Measurements from ENCODE around the gene EXOC6B. TPM values are rescaled to one million over a fixed set of nuclear protein-coding genes. Genes with fewer than 3 reads are reported as not detected.

Gene EXOC6B
- total RNA-seq, 4 donors from 2014 or later, result 15.7 to 58.4 (median 37.9) TPM

GRCh38 chr2:72181616-72182015 lies 644.2 kb downstream of the EXOC6B start:
- no peaks in the 10 kb centered on the region for H3K9me3 ChIP-seq
- no peaks in the 10 kb centered on the region for H3K27me3 ChIP-seq
- in situ Hi-C loops (cut with MboI; ENCODE audit: low pct_ligation_motif_present in 1 of 4, low pct_unique_long_range_greater_than_20kb in 1 of 4, low sequenced_read_pairs in 3 of 4) (no loop called here), intact Hi-C loops (cut with DNase I; ENCODE audit: low total_unique reads) (no loop called here)
- H3K4me3 ChIP-seq, result no peak overlapping the region
- H3K4me1 ChIP-seq, result peaks cover 5 to 37% (median 9%) of the 10 kb centered on the region in 4 donors
- peak overlapping the region in 2 of 4 donors; percentile 76 to 82 for H3K27ac ChIP-seq
- WGBS, 2 donors (ENCODE audit: low coverage in 1 of 2), result 94 to 100% methylated on average over 1 to 2 of the region's 2 CpGs
- no peak for DNase-seq
- peaks cover 0 to 8% (median 4%) of the 10 kb centered on the region in 4 donors for H3K36me3 ChIP-seq
- no peak for TF ChIP-seq EP300 (IDR thresholded peaks at IDR 0.05; ENCODE audit: low read depth)
- TF ChIP-seq CTCF (IDR thresholded peaks at IDR 0.05), result no peak
- no peak for TF ChIP-seq POLR2AphosphoS5 (IDR thresholded peaks at IDR 0.05)
- TF ChIP-seq POLR2A (IDR thresholded peaks at IDR 0.05), result no peak

GRCh38 chr2:72180351-72180750 lies 645.5 kb downstream of the EXOC6B start:
- Histone ChIP-seq H3K4me1 (peaks cover 5 to 35% (median 8%) of the 10 kb centered on the region in 4 donors), H3K36me3 (peaks cover 0 to 8% (median 4%) of the 10 kb centered on the region in 4 donors), H3K4me3 (no peak overlapping the region), H3K27me3 (no peaks in the 10 kb centered on the region), H3K9me3 (no peaks in the 10 kb centered on the region), H3K27ac (no peak overlapping the region)
- in situ Hi-C loops (cut with MboI; ENCODE audit: low pct_ligation_motif_present in 1 of 4, low pct_unique_long_range_greater_than_20kb in 1 of 4, low sequenced_read_pairs in 3 of 4), result no loop called here
- TF ChIP-seq CTCF (IDR thresholded peaks at IDR 0.05), result no peak
- TF ChIP-seq EP300 (IDR thresholded peaks at IDR 0.05; ENCODE audit: low read depth), result no peak
- no peak for TF ChIP-seq POLR2AphosphoS5 (IDR thresholded peaks at IDR 0.05)
- WGBS, 2 donors (ENCODE audit: low coverage in 1 of 2), result 85% methylated on average over 1 of the region's 1 CpG; no CpG with 5 or more reads in 1 of the 2 donors
- DNase-seq, result no peak
- intact Hi-C loops (cut with DNase I; ENCODE audit: low total_unique reads), result no loop called here

GRCh38 chr2:72178551-72178950 lies 647.3 kb downstream of the EXOC6B start:
- no peak overlapping the region for H3K4me3 ChIP-seq
- intact Hi-C loops (cut with DNase I; ENCODE audit: low total_unique reads) (no loop called here), in situ Hi-C loops (cut with MboI; ENCODE audit: low pct_ligation_motif_present in 1 of 4, low pct_unique_long_range_greater_than_20kb in 1 of 4, low sequenced_read_pairs in 3 of 4) (no loop called here)
- DNase-seq, result no peak
- no peak overlapping the region for H3K27ac ChIP-seq
- TF ChIP-seq EP300 (IDR thresholded peaks at IDR 0.05; ENCODE audit: low read depth) (no peak), CTCF (IDR thresholded peaks at IDR 0.05) (no peak), POLR2AphosphoS5 (IDR thresholded peaks at IDR 0.05) (no peak), POLR2A (IDR thresholded peaks at IDR 0.05) (no peak)
- H3K36me3 ChIP-seq, result peaks cover 0 to 8% (median 4%) of the 10 kb centered on the region in 4 donors
- H3K27me3 ChIP-seq, result no peaks in the 10 kb centered on the region
- peaks cover 0 to 20% (median 6%) of the 10 kb centered on the region in 4 donors for H3K4me1 ChIP-seq
- H3K9me3 ChIP-seq, result no peaks in the 10 kb centered on the region
- 89 to 92% methylated on average over 2 of the region's 2 CpGs for WGBS, 2 donors (ENCODE audit: low coverage in 1 of 2)

- H3K4me3 ChIP-seq, result no peak overlapping the region
- WGBS, 2 donors (ENCODE audit: low coverage in 1 of 2), result 40 to 86% methylated on average over 1 of the region's 1 CpG
- no peaks in the 10 kb centered on the region for H3K9me3 ChIP-seq
- TF ChIP-seq POLR2AphosphoS5 (IDR thresholded peaks at IDR 0.05) (no peak), EP300 (IDR thresholded peaks at IDR 0.05; ENCODE audit: low read depth) (no peak), CTCF (IDR thresholded peaks at IDR 0.05) (no peak), POLR2A (IDR thresholded peaks at IDR 0.05) (no peak)
- in situ Hi-C loops (cut with MboI; ENCODE audit: low pct_ligation_motif_present in 1 of 4, low pct_unique_long_range_greater_than_20kb in 1 of 4, low sequenced_read_pairs in 3 of 4), result no loop called here
- intact Hi-C loops (cut with DNase I; ENCODE audit: low total_unique reads), result no loop called here
- peaks cover 0 to 8% (median 4%) of the 10 kb centered on the region in 4 donors for H3K36me3 ChIP-seq
- H3K4me1 ChIP-seq, result no peaks in the 10 kb centered on the region
- no peak overlapping the region for H3K27ac ChIP-seq
- no peak for DNase-seq
- no peaks in the 10 kb centered on the region for H3K27me3 ChIP-seq
Observed at GRCh38 chr2:72176281-72176680, 649.6 kb downstream of the EXOC6B start.
